Measurements from ENCODE around the gene RAP1A. TPM values are rescaled to one million over a fixed set of nuclear protein-coding genes. Genes with fewer than 3 reads are reported as not detected.

Gene RAP1A
- total RNA-seq, 1 donor from 2014 or later = 219 TPM

GRCh38 chr1:111639602-111640198 is 20.1 kb downstream of the RAP1A start:
- H3K4me3 Mint-ChIP-seq (ENCODE audit: low read depth) = no peak overlapping the region
- peaks cover 5% of the 10 kb centered on the region for H3K9me3 Mint-ChIP-seq
- H3K27ac Mint-ChIP-seq = no peak overlapping the region
- peaks cover 53% of the 10 kb centered on the region for H3K4me1 Mint-ChIP-seq (ENCODE audit: low read depth)
- intact Hi-C loops (cut with micrococcal nuclease) = no loop called here
- H3K27me3 Mint-ChIP-seq (ENCODE audit: low read depth) = no peaks in the 10 kb centered on the region
- DNase-seq (ENCODE audit: low spot score) = no peak
- peaks cover 56% of the 10 kb centered on the region for H3K36me3 Mint-ChIP-seq (ENCODE audit: low read depth)

GRCh38 chr1:111643097-111643496 is 23.5 kb downstream of the RAP1A start:
- Mint-ChIP-seq H3K27me3 (ENCODE audit: low read depth) (no peaks in the 10 kb centered on the region), H3K4me3 (ENCODE audit: low read depth) (no peak overlapping the region), H3K4me1 (ENCODE audit: low read depth) (peaks cover 56% of the 10 kb centered on the region), H3K36me3 (ENCODE audit: low read depth) (peaks cover 63% of the 10 kb centered on the region), H3K9me3 (peaks cover 5% of the 10 kb centered on the region), H3K27ac (no peak overlapping the region)
- no peak for DNase-seq (ENCODE audit: low spot score)
- intact Hi-C loops (cut with micrococcal nuclease) = no loop called here

- Mint-ChIP-seq H3K36me3 (ENCODE audit: low read depth) (peaks cover 64% of the 10 kb centered on the region), H3K4me1 (ENCODE audit: low read depth) (peaks cover 59% of the 10 kb centered on the region), H3K27ac (no peak overlapping the region), H3K9me3 (peaks cover 5% of the 10 kb centered on the region), H3K4me3 (ENCODE audit: low read depth) (no peak overlapping the region), H3K27me3 (ENCODE audit: low read depth) (no peaks in the 10 kb centered on the region)
- no peak for DNase-seq (ENCODE audit: low spot score)
- intact Hi-C loops (cut with micrococcal nuclease) = no loop called here
Observed at GRCh38 chr1:111643696-111644095, 24.1 kb downstream of the RAP1A start.

DNA sequence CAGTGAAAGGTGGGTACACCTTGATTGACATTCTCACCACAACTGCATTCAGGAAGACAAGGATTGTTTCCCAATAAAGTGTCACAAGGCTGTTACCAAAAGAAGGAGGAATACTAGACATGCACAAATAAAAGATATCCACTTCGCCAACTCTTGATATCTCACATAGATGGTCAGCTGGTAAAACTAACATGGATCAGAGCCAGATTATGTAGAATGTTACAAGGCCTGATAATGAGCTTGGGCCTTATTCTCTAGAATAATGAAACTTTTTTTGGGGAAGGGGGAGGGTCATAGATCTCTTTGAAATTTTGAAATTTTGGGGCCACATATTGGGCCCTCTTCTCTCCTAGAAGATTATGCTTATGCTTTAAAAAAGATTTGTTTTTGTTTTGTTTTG is 24.9 kb downstream of the RAP1A start:
- H3K27me3 Mint-ChIP-seq (ENCODE audit: low read depth) = no peaks in the 10 kb centered on the region
- peaks cover 5% of the 10 kb centered on the region for H3K9me3 Mint-ChIP-seq
- H3K4me3 Mint-ChIP-seq (ENCODE audit: low read depth) = no peak overlapping the region
- H3K27ac Mint-ChIP-seq = no peak overlapping the region
- peaks cover 72% of the 10 kb centered on the region for H3K36me3 Mint-ChIP-seq (ENCODE audit: low read depth)
- DNase-seq (ENCODE audit: low spot score) = no peak
- intact Hi-C loops (cut with micrococcal nuclease) = no loop called here
- H3K4me1 Mint-ChIP-seq (ENCODE audit: low read depth) = peaks cover 60% of the 10 kb centered on the region

- Mint-ChIP-seq H3K27me3 (ENCODE audit: low read depth) (no peaks in the 10 kb centered on the region), H3K36me3 (ENCODE audit: low read depth) (peaks cover 68% of the 10 kb centered on the region), H3K27ac (peak overlapping the region; percentile 89), H3K4me3 (ENCODE audit: low read depth) (no peak overlapping the region), H3K9me3 (peaks cover 5% of the 10 kb centered on the region), H3K4me1 (ENCODE audit: low read depth) (peaks cover 60% of the 10 kb centered on the region)
- DNase-seq (ENCODE audit: low spot score) = no peak
- intact Hi-C loops (cut with micrococcal nuclease) = loop anchor here (5.0 kb wide), 1 partner anchor 65 kb away; no protein-coding TSS in a partner anchor
Observed at GRCh38 chr1:111647736-111648135, 28.1 kb downstream of the RAP1A start.

DNA sequence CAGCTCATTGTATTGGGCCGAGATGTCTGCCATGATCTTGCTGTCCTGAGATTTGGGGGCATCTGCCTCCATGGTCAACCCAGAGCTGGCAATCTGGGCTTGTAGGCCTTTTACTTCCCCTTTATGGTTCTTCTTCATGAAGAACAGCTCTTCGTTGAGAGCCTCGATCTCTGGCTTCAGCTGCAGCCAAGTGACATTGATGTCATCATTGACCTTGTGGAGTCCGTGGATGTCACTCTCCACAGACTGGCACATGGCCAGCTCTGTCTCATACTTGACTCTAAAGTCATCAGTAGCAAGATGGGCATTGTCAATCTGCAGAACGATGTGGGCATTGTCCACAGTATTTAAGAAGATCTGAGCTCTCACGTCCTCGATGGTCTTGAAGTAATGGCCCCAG is 29.2 kb downstream of the RAP1A start:
- Mint-ChIP-seq H3K36me3 (ENCODE audit: low read depth) (peaks cover 62% of the 10 kb centered on the region), H3K4me3 (ENCODE audit: low read depth) (no peak overlapping the region), H3K9me3 (no peaks in the 10 kb centered on the region), H3K27ac (peak overlapping the region; percentile 67), H3K27me3 (ENCODE audit: low read depth) (no peaks in the 10 kb centered on the region), H3K4me1 (ENCODE audit: low read depth) (peaks cover 62% of the 10 kb centered on the region)
- intact Hi-C loops (cut with micrococcal nuclease) = loop anchor here (5.0 kb wide), 1 partner anchor 63 kb away; no protein-coding TSS in a partner anchor
- no peak for DNase-seq (ENCODE audit: low spot score)

DNA sequence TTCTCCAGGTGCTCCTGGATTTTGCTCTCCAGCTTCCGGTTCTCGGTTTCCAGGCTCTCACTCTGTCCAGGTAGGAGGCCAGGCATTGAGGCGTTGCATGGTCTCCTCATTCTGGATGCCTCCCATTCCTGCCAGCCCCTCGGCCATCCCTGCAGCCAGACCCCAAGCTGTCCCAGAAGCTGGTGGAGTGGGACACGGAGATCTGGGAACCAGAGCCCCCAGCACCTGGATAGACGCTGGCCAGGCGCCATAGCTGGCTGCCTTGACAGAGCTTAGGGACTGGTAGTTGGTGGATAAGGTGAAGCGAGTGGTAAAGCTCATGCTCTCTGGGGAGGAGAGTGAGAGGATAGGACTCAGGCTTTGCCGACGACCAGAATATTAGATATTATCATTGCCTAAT is 29.6 kb downstream of the RAP1A start:
- H3K27me3 Mint-ChIP-seq (ENCODE audit: low read depth) = no peaks in the 10 kb centered on the region
- peaks cover 62% of the 10 kb centered on the region for H3K4me1 Mint-ChIP-seq (ENCODE audit: low read depth)
- no peak for DNase-seq (ENCODE audit: low spot score)
- peak overlapping the region; percentile 67 for H3K27ac Mint-ChIP-seq
- H3K4me3 Mint-ChIP-seq (ENCODE audit: low read depth) = no peak overlapping the region
- H3K36me3 Mint-ChIP-seq (ENCODE audit: low read depth) = peaks cover 60% of the 10 kb centered on the region
- intact Hi-C loops (cut with micrococcal nuclease) = loop anchor here (5.0 kb wide), 1 partner anchor 63 kb away; no protein-coding TSS in a partner anchor
- no peaks in the 10 kb centered on the region for H3K9me3 Mint-ChIP-seq

GRCh38 chr1:111649648-111650047 is 30.1 kb downstream of the RAP1A start:
- intact Hi-C loops (cut with micrococcal nuclease) = loop anchor here (5.0 kb wide), 1 partner anchor 63 kb away; no protein-coding TSS in a partner anchor
- H3K36me3 Mint-ChIP-seq (ENCODE audit: low read depth) = peaks cover 57% of the 10 kb centered on the region
- DNase-seq (ENCODE audit: low spot score) = no peak

DNA sequence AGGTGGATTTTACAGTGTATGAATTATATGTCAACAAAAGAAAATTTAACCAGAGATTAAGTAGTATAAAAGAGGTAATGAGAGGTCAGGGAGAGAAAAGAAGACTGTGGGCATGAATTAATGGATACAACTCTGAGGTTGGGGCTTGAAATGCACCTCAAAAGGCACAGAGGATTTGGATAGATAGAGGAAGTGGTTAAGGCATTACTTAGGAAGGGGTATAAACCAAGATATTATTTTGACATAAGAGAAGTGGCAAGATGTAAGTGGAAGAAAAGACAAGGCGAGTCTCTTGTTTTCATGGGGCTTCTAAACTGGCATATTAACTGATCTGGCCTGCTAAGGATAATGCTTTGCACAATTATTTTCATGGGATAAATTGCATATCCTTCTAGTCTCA is 34.1 kb downstream of the RAP1A start:
- intact Hi-C loops (cut with micrococcal nuclease) = no loop called here
- H3K9me3 Mint-ChIP-seq = no peaks in the 10 kb centered on the region
- H3K4me3 Mint-ChIP-seq (ENCODE audit: low read depth) = no peak overlapping the region
- peaks cover 47% of the 10 kb centered on the region for H3K4me1 Mint-ChIP-seq (ENCODE audit: low read depth)
- H3K27me3 Mint-ChIP-seq (ENCODE audit: low read depth) = no peaks in the 10 kb centered on the region
- peak overlapping the region; percentile 45 for H3K27ac Mint-ChIP-seq
- H3K36me3 Mint-ChIP-seq (ENCODE audit: low read depth) = peaks cover 34% of the 10 kb centered on the region
- no peak for DNase-seq (ENCODE audit: low spot score)

More at GRCh38 chr1:111649648-111650047, 30.1 kb downstream of the RAP1A start:
- H3K4me1 Mint-ChIP-seq (ENCODE audit: low read depth) = peaks cover 59% of the 10 kb centered on the region
- no peak overlapping the region for H3K27ac Mint-ChIP-seq
- no peak overlapping the region for H3K4me3 Mint-ChIP-seq (ENCODE audit: low read depth)
- no peaks in the 10 kb centered on the region for H3K27me3 Mint-ChIP-seq (ENCODE audit: low read depth)
- H3K9me3 Mint-ChIP-seq = no peaks in the 10 kb centered on the region

DNA sequence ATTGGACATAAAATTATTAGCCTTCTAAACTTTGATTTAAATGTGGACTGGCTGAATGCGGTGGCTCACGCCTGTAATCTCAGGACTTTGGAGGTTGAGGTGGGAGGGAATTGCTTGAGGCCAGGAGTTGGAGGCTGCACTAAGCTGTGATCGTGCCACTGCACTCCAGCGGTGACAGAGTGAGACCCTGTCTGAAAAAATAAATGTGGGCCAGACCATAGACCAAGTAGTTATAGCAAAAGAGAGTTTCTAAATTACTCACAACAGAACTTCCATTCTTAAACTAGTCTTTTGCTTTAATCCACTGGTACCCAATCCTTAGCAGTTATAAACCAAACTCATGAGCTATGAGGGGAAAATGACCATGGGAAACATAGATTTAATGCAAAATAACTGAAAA is 35.2 kb downstream of the RAP1A start:
- DNase-seq (ENCODE audit: low spot score) = no peak
- Mint-ChIP-seq H3K9me3 (no peaks in the 10 kb centered on the region), H3K4me1 (ENCODE audit: low read depth) (peaks cover 40% of the 10 kb centered on the region), H3K27me3 (ENCODE audit: low read depth) (no peaks in the 10 kb centered on the region), H3K4me3 (ENCODE audit: low read depth) (no peak overlapping the region), H3K27ac (peak overlapping the region; percentile 25), H3K36me3 (ENCODE audit: low read depth) (peaks cover 26% of the 10 kb centered on the region)
- intact Hi-C loops (cut with micrococcal nuclease) = no loop called here

DNA sequence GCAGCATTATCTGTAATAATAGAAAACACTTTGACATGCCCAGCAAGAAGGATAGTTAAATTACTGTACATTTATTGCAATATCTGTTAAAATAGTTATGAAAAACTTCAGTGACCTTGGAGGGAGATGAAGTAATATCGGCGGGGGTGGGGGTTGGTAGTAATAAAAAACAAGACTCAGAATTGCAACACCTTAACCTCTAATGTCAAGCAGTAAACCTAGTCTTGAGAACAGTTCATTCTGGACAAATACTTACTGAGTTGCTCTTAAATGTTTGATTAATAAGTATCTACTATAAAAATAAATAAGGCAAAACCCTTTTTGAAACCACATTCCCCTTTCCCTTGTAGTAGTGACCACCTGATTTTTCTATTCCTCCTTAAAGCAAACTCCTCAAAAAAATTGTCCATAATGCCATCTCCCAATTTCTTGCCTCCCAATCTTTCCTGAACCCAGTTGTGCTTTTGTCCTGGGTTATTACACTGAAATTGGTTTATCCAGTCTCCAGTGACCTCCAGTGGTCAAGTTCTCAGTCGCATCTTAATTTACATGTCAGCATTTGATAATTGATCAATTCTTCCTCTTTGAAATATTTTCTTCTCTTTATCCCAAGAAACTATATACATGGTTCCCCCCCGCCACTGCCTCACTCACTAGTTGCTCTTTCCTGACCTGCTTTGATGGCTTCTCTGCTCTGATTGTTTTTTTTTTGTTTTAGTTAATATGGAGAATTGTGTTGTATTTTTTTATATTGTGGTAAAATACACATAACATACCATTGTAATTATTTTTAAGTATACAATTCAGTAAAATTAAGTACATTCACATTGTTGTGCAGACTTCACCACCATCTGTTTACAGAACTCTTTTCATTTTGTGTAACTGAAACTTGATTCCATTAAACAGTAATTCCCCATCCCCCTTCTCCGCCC is 36.8 kb downstream of the RAP1A start:
- Mint-ChIP-seq H3K4me3 (ENCODE audit: low read depth) (no peak overlapping the region), H3K9me3 (no peaks in the 10 kb centered on the region), H3K27ac (peak overlapping the region; percentile 44), H3K27me3 (ENCODE audit: low read depth) (no peaks in the 10 kb centered on the region), H3K4me1 (ENCODE audit: low read depth) (peaks cover 35% of the 10 kb centered on the region), H3K36me3 (ENCODE audit: low read depth) (peaks cover 16% of the 10 kb centered on the region)
- intact Hi-C loops (cut with micrococcal nuclease) = loop anchor here (2.0 kb wide), 1 partner anchor 148 kb away; no protein-coding TSS in a partner anchor
- no peak for DNase-seq (ENCODE audit: low spot score)

DNA sequence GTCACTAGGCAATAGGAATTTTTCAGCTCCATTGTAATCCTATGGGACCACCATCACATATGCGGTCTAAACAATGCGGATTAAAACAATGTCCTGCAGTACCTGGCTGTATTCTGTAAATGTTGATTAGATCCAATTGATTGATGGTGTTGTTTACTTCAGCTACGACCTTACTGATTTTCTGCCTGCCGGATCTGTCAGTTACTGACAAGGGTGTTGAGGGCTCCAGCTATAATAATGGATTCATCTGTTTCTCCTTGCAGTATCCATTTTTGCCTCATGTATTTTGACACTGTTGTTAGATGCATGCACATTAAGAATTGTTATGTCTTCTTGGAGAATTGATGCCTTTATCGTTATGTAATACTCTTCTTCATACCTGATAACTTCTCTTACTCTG is 39.0 kb downstream of the RAP1A start:
- H3K27me3 Mint-ChIP-seq (ENCODE audit: low read depth) = no peaks in the 10 kb centered on the region
- peaks cover 40% of the 10 kb centered on the region for H3K4me1 Mint-ChIP-seq (ENCODE audit: low read depth)
- H3K9me3 Mint-ChIP-seq = no peaks in the 10 kb centered on the region
- H3K4me3 Mint-ChIP-seq (ENCODE audit: low read depth) = no peak overlapping the region
- intact Hi-C loops (cut with micrococcal nuclease) = no loop called here
- peaks cover 26% of the 10 kb centered on the region for H3K36me3 Mint-ChIP-seq (ENCODE audit: low read depth)
- DNase-seq (ENCODE audit: low spot score) = no peak
- H3K27ac Mint-ChIP-seq = no peak overlapping the region

All from activated T-helper 2 cell treated with anti-CD3 and anti-CD28 coated beads, Interferon-gamma antibody, Interleukin-2, Interleukin-4, amounts not matched to agents 10 μg/mL and 5 μg/mL and 100 μg/mL, durations not matched to agents 14 hours and 24 hours and 36 hours (primary cell).